ENCODE results near the gene IRF4.

IRF4 gene

DNA sequence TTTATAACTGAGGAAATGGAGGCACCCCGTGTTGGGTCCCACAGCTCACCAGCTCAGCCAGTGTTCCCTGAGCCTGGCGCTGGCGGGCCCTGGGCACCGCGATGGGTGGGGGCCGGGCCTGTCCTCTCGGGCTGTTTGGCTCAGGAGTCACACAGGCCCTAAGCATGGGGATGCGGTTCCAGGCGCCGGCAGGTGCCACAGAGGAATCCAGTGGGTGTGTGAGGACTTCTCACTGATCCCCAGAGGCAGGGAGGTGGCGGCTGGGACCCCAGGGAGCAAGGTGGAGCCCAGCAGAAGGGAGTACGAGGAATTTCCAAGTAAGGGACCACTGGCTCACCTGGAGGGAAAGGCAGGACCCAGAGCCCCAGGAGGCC is 57.5 kb downstream of the IRF4 start:
- in situ Hi-C loops (cut with HindIII; ENCODE audit: low sequenced_read_pairs) = no loop called here
- no peak for DNase-seq (ENCODE audit: low read depth)
- no peak overlapping the region for H3K4me3 ChIP-seq (ENCODE audit: low read depth, low read length)
- TF ChIP-seq, protein P1, sequence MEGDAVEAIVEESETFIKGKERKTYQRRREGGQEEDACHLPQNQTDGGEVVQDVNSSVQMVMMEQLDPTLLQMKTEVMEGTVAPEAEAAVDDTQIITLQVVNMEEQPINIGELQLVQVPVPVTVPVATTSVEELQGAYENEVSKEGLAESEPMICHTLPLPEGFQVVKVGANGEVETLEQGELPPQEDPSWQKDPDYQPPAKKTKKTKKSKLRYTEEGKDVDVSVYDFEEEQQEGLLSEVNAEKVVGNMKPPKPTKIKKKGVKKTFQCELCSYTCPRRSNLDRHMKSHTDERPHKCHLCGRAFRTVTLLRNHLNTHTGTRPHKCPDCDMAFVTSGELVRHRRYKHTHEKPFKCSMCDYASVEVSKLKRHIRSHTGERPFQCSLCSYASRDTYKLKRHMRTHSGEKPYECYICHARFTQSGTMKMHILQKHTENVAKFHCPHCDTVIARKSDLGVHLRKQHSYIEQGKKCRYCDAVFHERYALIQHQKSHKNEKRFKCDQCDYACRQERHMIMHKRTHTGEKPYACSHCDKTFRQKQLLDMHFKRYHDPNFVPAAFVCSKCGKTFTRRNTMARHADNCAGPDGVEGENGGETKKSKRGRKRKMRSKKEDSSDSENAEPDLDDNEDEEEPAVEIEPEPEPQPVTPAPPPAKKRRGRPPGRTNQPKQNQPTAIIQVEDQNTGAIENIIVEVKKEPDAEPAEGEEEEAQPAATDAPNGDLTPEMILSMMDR (IDR thresholded peaks at IDR 0.05; ENCODE audit: low read depth, low read length, missing control alignments) = no peak

DNA sequence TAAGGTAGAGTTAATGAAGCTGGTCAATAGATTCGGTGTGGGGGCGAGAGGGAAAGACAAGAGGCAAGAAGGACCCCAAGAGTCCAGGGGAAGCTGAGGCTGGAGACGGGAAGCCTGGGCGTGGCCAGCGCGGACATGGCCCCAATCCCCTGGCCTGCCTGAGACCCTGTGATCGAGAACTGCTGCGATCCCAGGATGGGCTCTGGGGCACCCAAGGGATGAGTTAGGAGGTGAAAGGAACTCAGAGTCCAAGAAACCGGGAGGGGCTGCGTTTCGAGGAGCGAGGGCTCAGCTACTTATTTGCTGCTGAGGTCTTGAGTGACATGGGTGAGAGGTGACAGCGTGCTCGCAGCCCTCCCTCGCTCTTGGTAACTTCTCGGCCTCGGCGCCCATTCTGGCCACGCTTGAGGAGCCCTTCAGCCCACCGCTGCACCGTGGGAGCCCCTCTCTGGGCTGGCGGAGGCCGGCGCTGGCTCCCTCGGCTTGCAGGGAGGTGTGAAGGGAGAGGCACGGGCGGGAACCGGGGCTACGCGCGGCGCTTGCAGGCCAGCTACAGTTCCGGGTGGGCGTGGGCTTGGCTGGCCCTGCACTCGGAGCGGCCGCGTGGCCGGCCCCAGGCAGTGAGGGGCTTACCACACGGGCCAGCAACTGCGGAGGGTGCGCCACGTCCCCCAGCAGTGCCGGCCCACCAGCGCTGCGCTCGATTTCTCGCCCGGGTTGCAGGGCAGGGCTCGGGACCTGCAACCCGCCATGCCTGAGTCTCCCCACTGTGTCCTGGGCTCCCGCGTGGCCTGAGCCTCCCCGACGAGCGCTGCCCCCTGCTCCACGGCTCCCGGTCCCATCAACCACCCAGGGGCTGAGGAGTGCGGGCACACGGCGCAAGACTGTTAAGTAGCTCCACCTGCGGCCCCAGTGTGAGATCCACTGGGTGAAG is 58.2 kb downstream of the IRF4 start:
- no peak overlapping the region for H3K4me3 ChIP-seq (ENCODE audit: low read depth, low read length)
- no peak for DNase-seq (ENCODE audit: low read depth)
- TF ChIP-seq, protein P1 (IDR thresholded peaks at IDR 0.05; ENCODE audit: low read depth, low read length, missing control alignments) = no peak
- in situ Hi-C loops (cut with HindIII; ENCODE audit: low sequenced_read_pairs) = no loop called here

DNA sequence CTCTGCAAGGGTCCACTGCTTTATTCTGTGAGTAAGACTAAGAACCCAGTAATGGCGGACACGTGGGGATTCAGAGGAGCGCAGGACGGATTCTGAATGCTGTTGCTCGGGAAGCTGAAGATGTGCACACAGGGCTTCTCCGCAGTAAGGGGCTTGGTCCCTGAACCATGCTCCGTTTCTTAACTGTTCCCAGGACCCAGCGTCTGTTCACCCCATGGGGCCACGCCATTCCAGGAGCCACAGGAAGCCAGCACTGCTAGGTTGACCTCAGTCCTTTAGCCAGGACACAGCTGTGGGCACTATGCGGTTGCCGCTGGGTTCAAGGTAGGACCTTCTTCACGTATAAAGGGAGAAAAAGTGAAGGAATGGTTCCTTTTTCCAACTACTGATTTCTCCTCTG is 59.8 kb downstream of the IRF4 start:
- no peak overlapping the region for H3K4me3 ChIP-seq (ENCODE audit: low read depth, low read length)
- TF ChIP-seq, protein P1 (IDR thresholded peaks at IDR 0.05; ENCODE audit: low read depth, low read length, missing control alignments) = no peak
- DNase-seq (ENCODE audit: low read depth) = no peak
- in situ Hi-C loops (cut with HindIII; ENCODE audit: low sequenced_read_pairs) = no loop called here

DNA sequence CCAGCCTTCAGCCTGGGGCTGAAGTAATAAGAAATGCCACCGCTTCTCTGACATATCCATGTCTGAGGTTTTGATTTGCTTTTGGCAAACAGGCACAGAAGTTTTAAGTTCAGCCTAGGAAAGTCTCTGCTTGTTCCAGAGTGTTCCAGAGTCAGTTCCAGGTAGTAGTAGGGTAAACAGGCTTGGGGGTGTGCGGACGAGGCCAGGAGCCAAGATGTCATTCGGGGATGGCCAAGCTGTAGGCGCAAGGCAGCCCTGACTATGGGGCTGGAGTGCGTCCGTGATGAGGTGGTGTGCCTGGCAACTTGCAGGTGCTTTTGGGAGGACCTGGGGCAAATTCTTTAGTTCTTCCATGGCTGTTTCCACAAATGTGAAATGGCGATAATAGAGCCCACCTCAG is 60.3 kb downstream of the IRF4 start:
- no peak overlapping the region for H3K4me3 ChIP-seq (ENCODE audit: low read depth, low read length)
- no peak for DNase-seq (ENCODE audit: low read depth)
- in situ Hi-C loops (cut with HindIII; ENCODE audit: low sequenced_read_pairs) = no loop called here
- TF ChIP-seq, protein P1 (IDR thresholded peaks at IDR 0.05; ENCODE audit: low read depth, low read length, missing control alignments) = no peak

DNA sequence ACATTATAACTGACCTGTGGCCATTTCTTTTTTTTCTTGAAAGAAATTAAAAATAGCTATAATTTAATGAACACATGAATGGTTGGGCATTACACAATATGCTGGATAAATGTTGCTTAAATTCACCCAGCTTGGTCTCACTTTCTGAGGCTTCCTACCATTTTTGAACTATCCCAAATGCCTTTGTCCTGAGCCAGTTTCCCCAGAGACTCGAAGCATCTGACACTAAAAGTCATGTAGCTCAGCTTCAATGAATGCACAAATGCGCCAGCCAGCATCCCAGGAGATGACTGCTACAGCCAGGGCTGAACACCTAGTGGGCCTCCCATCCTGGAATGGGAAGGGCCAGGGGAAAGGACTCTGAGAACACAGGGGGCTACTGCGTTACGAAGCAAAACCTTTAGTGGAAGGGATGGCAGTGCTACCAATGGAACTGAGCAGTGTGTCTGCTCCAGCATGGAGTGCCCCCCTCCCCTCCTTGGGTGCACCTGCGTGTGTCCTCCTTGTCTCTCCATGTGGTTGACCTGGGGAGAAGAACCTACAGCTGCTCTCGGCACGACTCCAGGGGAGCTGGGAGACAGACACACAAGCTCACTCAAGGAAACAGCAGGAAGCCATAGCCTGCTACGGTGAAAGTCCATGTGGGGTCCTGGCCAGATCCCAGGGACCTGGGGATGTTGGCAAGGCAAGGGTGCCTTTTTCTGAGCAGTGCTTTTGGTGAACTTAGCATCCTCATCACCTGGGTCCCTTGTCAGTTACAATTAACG is 60.9 kb downstream of the IRF4 start:
- in situ Hi-C loops (cut with HindIII; ENCODE audit: low sequenced_read_pairs) = no loop called here
- H3K4me3 ChIP-seq (ENCODE audit: low read depth, low read length) = no peak overlapping the region
- TF ChIP-seq, protein P1 (IDR thresholded peaks at IDR 0.05; ENCODE audit: low read depth, low read length, missing control alignments) = no peak
- DNase-seq (ENCODE audit: low read depth) = no peak

DNA sequence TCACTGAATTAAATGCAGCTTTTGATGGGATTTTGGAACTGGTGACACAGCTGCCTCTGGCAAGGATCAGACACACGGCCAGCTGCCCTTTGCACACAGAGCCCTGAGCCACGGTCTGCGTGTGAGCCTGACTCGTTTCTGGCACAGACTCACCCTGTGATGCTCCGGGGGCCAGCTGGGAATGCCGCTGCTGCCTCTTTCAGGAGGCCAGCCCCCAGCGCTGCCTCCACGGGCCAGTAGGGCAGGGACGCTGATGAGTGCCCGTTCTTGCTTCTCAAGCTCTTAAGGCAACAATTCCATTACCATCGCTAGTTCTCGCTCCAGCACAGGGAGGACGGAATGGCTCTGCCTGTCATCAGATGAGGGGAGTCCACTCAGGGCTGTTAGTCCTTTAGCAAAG is 61.6 kb downstream of the IRF4 start:
- TF ChIP-seq, protein P1 (IDR thresholded peaks at IDR 0.05; ENCODE audit: low read depth, low read length, missing control alignments) = no peak
- no peak for DNase-seq (ENCODE audit: low read depth)

More for the DNA sequence above, 61.6 kb downstream of the IRF4 start:
- in situ Hi-C loops (cut with HindIII; ENCODE audit: low sequenced_read_pairs) = no loop called here
- H3K4me3 ChIP-seq (ENCODE audit: low read depth, low read length) = no peak overlapping the region

Data from astrocyte of the cerebellum (primary cell).